ENCODE measurements around the gene PTPRN2. TPM values are rescaled to one million over a fixed set of nuclear protein-coding genes. Genes with fewer than 3 reads are reported as not detected.

The PTPRN2 gene
- polyA plus RNA-seq, 1 experiment = 0.31 TPM

DNA sequence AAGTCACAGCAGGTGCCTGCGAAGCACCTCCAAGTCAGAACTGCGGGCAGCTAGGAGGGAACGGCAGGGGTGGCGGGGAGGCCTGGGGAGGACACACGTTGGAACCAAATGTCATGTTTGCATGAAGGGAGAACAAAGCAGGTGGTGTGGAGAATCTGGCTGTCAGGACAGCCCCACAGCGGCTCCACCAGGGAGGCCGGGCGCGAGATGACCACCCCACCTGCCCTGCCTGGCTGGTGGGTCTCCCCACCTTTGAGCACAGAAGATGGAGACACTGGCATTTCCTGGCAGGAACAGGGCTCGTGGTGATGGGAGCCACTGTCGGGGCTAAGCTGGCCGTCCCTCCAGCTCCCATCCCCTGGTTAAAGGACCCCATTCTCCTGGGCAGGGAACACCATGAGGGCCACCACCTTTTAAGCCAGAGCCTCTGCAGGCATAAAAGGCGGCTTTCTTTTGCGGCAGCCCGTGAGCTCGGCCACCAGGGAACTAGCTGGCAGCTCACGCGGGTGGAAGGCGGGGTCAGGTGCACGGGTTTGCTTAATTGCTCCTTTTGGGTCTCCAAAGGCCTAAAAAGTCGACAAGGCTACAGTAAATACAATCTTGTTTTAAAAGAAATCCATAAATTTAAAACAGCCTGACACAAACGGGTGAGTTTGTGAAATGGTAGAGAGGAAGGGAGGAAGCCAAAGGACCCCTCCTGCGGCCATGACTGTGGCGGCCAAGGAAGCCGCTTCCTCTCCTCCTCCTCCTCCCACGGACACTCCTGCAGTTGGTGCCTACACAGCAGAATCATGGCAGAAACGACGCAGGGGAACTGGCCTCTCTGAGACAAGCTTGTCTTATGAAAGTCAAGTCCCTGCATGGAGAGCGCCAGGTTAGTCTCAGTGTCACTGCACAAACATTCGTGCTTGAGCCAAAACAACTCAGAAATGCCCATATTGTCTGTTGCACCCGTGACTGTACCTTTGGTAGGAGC, 1037.0 kb downstream of the PTPRN2 start:
- Histone ChIP-seq H3K4me3 (ENCODE audit: low read depth, low read length) (no peak overlapping the region), H3K36me3 (ENCODE audit: control insufficient read depth, insufficient read depth, low read length) (no peaks in the 10 kb centered on the region), H3K27me3 (ENCODE audit: control insufficient read depth, insufficient read depth, low read length) (no peaks in the 10 kb centered on the region)
- CTCF ChIA-PET = interaction anchor here (0.6 to 1.2 kb wide), 2 partner anchors 14 to 16 kb away, joined by 3 read pairs; no protein-coding TSS in a partner anchor
- POLR2A ChIA-PET = no interaction called here
- no peak for DNase-seq (ENCODE audit: low read depth)
- TF ChIP-seq, protein P1, sequence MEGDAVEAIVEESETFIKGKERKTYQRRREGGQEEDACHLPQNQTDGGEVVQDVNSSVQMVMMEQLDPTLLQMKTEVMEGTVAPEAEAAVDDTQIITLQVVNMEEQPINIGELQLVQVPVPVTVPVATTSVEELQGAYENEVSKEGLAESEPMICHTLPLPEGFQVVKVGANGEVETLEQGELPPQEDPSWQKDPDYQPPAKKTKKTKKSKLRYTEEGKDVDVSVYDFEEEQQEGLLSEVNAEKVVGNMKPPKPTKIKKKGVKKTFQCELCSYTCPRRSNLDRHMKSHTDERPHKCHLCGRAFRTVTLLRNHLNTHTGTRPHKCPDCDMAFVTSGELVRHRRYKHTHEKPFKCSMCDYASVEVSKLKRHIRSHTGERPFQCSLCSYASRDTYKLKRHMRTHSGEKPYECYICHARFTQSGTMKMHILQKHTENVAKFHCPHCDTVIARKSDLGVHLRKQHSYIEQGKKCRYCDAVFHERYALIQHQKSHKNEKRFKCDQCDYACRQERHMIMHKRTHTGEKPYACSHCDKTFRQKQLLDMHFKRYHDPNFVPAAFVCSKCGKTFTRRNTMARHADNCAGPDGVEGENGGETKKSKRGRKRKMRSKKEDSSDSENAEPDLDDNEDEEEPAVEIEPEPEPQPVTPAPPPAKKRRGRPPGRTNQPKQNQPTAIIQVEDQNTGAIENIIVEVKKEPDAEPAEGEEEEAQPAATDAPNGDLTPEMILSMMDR (IDR thresholded peaks at IDR 0.05; ENCODE audit: insufficient read depth, low read depth, low read length) = no peak

DNA sequence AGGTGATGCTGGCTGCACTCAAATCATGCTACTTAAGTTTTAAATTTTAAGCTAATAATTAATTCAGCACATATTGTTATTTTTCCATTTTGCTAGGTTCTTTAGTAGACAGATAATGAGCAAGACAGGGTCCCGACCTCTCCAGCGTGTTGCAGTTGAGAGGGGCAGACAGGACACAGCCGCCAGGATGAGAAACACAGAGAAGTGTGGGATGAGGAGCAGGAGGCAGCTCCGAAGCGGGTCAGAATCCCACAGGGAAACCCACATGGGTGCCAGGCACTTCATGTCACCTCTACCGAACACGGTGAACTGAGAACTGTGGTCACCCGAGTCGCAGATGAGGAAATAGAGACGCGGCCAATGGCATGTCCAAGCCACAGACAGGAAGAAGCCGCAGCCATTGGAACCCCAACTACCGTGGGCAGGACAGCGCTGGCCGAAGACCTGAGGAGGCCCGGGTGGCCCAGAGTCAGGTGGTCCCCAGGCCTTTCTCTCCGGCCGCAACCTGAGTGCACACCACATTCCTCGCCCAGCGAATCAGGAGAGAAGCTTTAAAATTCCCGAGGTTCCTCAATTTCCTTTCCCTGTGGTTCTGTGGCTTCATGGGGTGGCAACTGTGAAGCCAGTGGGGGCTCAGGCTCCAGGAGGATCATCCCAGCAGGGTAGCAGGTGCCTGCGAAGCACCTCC, 1037.9 kb downstream of the PTPRN2 start:
- ChIA-PET POLR2A (no interaction called here), CTCF (no interaction called here)
- H3K4me3 ChIP-seq (ENCODE audit: low read depth, low read length) = no peak overlapping the region
- no peaks in the 10 kb centered on the region for H3K36me3 ChIP-seq (ENCODE audit: control insufficient read depth, insufficient read depth, low read length)
- H3K27me3 ChIP-seq (ENCODE audit: control insufficient read depth, insufficient read depth, low read length) = no peaks in the 10 kb centered on the region
- TF ChIP-seq, protein P1 (IDR thresholded peaks at IDR 0.05; ENCODE audit: insufficient read depth, low read depth, low read length) = no peak
- no peak for DNase-seq (ENCODE audit: low read depth)

DNA sequence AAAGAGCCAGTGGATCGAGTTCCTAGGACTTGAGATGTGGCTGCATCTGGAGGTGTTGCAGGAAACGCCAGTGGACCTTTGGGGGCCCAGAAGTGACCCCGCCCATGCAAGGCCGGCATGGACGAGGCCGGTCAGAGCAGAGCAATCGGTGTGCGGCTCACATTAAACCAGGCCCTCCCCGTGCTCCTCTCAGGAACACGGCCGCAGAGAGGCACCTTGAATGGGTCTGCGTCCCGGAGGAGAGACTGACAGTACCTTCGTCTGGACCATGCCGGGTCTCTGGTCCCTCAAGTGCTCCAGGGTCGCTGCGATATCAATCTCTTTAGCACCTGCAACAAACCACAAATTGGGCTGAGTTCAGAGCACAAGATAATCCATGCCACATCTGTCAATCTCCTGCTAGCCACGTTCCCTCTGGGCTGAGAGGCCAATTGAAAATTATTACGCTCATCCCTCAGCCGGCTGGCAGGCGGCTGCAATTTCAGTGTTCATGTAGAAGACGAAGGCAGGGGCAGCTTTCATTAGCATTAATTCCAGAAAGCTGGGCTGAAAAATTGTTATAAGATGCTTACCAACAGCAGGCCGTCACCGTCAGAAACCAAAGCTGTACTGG, 1038.8 kb downstream of the PTPRN2 start:
- ChIA-PET CTCF (no interaction called here), POLR2A (no interaction called here)
- no peaks in the 10 kb centered on the region for H3K36me3 ChIP-seq (ENCODE audit: control insufficient read depth, insufficient read depth, low read length)
- H3K27me3 ChIP-seq (ENCODE audit: control insufficient read depth, insufficient read depth, low read length) = no peaks in the 10 kb centered on the region
- no peak overlapping the region for H3K4me3 ChIP-seq (ENCODE audit: low read depth, low read length)
- no peak for DNase-seq (ENCODE audit: low read depth)
- TF ChIP-seq, protein P1 (IDR thresholded peaks at IDR 0.05; ENCODE audit: insufficient read depth, low read depth, low read length) = no peak

DNA sequence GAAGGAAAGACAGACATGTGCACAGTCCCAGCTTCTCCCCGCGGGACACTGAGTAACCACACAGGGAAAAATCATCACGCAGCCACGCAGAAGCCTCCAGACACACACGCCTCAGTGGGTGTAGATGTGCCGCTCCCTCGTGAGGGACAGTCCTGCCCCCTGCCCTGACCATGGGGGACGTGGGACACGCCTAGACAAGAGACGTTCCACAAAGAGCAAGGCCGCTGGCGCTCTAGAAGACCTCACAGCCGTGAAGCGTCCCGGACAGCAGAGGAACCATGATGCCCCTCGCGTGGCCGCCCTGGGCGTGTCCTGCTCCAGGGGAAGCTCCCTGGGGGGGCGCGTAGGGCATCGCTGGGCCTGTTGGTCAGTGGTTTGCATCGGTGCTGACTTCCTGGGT, 1040.0 kb downstream of the PTPRN2 start:
- ChIA-PET POLR2A (no interaction called here), CTCF (no interaction called here)
- TF ChIP-seq, protein P1 (IDR thresholded peaks at IDR 0.05; ENCODE audit: insufficient read depth, low read depth, low read length) = no peak
- Histone ChIP-seq H3K27me3 (ENCODE audit: control insufficient read depth, insufficient read depth, low read length) (no peaks in the 10 kb centered on the region), H3K36me3 (ENCODE audit: control insufficient read depth, insufficient read depth, low read length) (no peaks in the 10 kb centered on the region), H3K4me3 (ENCODE audit: low read depth, low read length) (no peak overlapping the region)
- no peak for DNase-seq (ENCODE audit: low read depth)

DNA sequence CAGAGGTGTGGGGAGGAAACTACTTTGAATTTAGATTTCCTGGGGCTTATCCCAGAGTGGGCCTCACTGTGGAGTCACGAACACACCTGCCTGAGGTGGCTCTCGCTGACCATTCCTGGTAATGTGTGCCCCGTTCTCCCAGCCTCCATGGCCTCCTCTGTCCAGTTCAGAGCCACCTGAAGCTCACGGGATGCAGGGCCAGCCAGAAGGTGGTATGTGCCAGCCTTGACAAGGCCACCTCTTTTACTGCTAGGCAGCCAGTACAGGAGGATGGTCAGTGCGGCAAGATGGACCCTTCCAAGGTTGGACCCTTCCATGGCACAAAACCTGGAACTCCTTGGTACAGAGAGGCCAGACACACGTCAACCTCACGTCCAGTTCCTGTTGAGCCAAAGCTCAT, 1040.5 kb downstream of the PTPRN2 start:
- H3K36me3 ChIP-seq (ENCODE audit: control insufficient read depth, insufficient read depth, low read length) = no peaks in the 10 kb centered on the region
- no peaks in the 10 kb centered on the region for H3K27me3 ChIP-seq (ENCODE audit: control insufficient read depth, insufficient read depth, low read length)
- CTCF ChIA-PET = no interaction called here
- POLR2A ChIA-PET = no interaction called here
- DNase-seq (ENCODE audit: low read depth) = no peak
- TF ChIP-seq, protein P1 (IDR thresholded peaks at IDR 0.05; ENCODE audit: insufficient read depth, low read depth, low read length) = no peak
- H3K4me3 ChIP-seq (ENCODE audit: low read depth, low read length) = no peak overlapping the region

Measured in BJ (cell line).